ENCODE measurements around the gene LYRM4. TPM values are rescaled to one million over a fixed set of nuclear protein-coding genes. Genes with fewer than 3 reads are reported as not detected.

LYRM4 gene
- polyA plus RNA-seq, 2 of the 4 experiments (the other 2 are of a cell fraction): 25.6 to 43.3 TPM

GRCh38 chr6:5282191-5282623 lies 21.5 kb upstream of the LYRM4 start:
- H3K9me3 ChIP-seq: no peaks in the 10 kb centered on the region
- POLR2A ChIA-PET: no interaction called here
- CTCF ChIA-PET: interaction anchor here (2.6 kb wide), 1 partner anchor 139 kb away, joined by 7 read pairs; no protein-coding TSS in a partner anchor
- WGBS (ENCODE audit: missing lambda C conversion rate): 90% methylated on average over 9 of the region's 9 CpGs
- ATAC-seq (no peak), FAIRE-seq (no peak), DNase-seq (ENCODE audit: low read depth in 1 of 2, low spot score in 1 of 2) (no peak)
- H3K4me3 ChIP-seq: no peak overlapping the region
- no peak overlapping the region for H3K4me2 ChIP-seq
- H3K27ac ChIP-seq: no peak overlapping the region
- TF ChIP-seq ZNF302 (CRISPR knock-in tag; IDR thresholded peaks at IDR 0.05): no peak
- no peak for TF ChIP-seq EHMT2 (IDR thresholded peaks at IDR 0.05; ENCODE audit: low read depth)
- TF ChIP-seq BHLHE40 (IDR thresholded peaks at IDR 0.05; ENCODE audit: low read depth, low read length): no peak
- TF ChIP-seq EHF (CRISPR knock-in tag; IDR thresholded peaks at IDR 0.05): no peak
- no peak for TF ChIP-seq CEBPB (IDR thresholded peaks at IDR 0.05)
- H3K4me1 ChIP-seq: 0 out of 3 replicates have a peak, but pooled peaks cover under 1% of the 10 kb centered on the region

GRCh38 chr6:5280920-5281319 lies 20.2 kb upstream of the LYRM4 start:
- WGBS (ENCODE audit: missing lambda C conversion rate): 88% methylated on average over 2 of the region's 2 CpGs
- no peak for DNase-seq (ENCODE audit: low read depth in 1 of 2, low spot score in 1 of 2)
- no peak for FAIRE-seq
- Histone ChIP-seq H3K9me3 (no peaks in the 10 kb centered on the region), H3K4me2 (no peak overlapping the region), H3K4me3 (no peak overlapping the region), H3K27ac (no peak overlapping the region), H3K4me1 (no peaks in the 10 kb centered on the region)
- ChIA-PET CTCF (no interaction called here), POLR2A (no interaction called here)
- TF ChIP-seq CEBPB (IDR thresholded peaks at IDR 0.05) (no peak), FOXS1 (CRISPR knock-in tag; IDR thresholded peaks at IDR 0.05) (no peak)
- no peak for ATAC-seq

- ChIA-PET CTCF (interaction anchor here (0.5 to 1.3 kb wide), 3 partner anchors 14 to 237 kb away, joined by 3 read pairs; no protein-coding TSS in a partner anchor), POLR2A (no interaction called here)
- TF ChIP-seq FOXS1 (CRISPR knock-in tag; IDR thresholded peaks at IDR 0.05): no peak
- no peak for TF ChIP-seq ELK1 (IDR thresholded peaks at IDR 0.05; ENCODE audit: low read depth, low read length)
- no peak for TF ChIP-seq MAFK (IDR thresholded peaks at IDR 0.05; ENCODE audit: partially characterized antibody)
- TF ChIP-seq TP53 (CRISPR knock-in tag; IDR thresholded peaks at IDR 0.05): no peak
- no peak for TF ChIP-seq ZFP36 (IDR thresholded peaks at IDR 0.05; ENCODE audit: borderline replicate concordance, partially characterized antibody)
- TF ChIP-seq CTCF (IDR thresholded peaks at IDR 0.05): no peak
- TF ChIP-seq MAX (IDR thresholded peaks at IDR 0.05): no peak
- TF ChIP-seq JUNB (IDR thresholded peaks at IDR 0.05): no peak
- no peak for TF ChIP-seq NPAS2 (CRISPR knock-in tag; IDR thresholded peaks at IDR 0.05; ENCODE audit: borderline replicate concordance)
- DNase-seq (ENCODE audit: low read depth in 1 of 2, low spot score in 1 of 2) (no peak), ATAC-seq (no peak), FAIRE-seq (no peak)
- Histone ChIP-seq H3K4me2 (no peak overlapping the region), H3K9me3 (no peaks in the 10 kb centered on the region), H3K27ac (no peak overlapping the region), H3K4me3 (no peak overlapping the region), H3K4me1 (no peaks in the 10 kb centered on the region)
- 96% methylated on average over 2 of the region's 2 CpGs for WGBS (ENCODE audit: missing lambda C conversion rate)
Observed at GRCh38 chr6:5279891-5280338, 19.2 kb upstream of the LYRM4 start.

- no peaks in the 10 kb centered on the region for H3K4me1 ChIP-seq
- ATAC-seq (no peak), FAIRE-seq (no peak), DNase-seq (ENCODE audit: low read depth in 1 of 2, low spot score in 1 of 2) (no peak)
- H3K4me2 ChIP-seq: no peak overlapping the region
- no peak overlapping the region for H3K27ac ChIP-seq
- POLR2A ChIA-PET: no interaction called here
- WGBS (ENCODE audit: missing lambda C conversion rate): 98% methylated on average over 3 of the region's 3 CpGs
- TF ChIP-seq EP300 (IDR thresholded peaks at IDR 0.05): no peak
- TF ChIP-seq SREBF2 (IDR thresholded peaks at IDR 0.05): no peak
- no peak for TF ChIP-seq TP53 (CRISPR knock-in tag; IDR thresholded peaks at IDR 0.05)
- TF ChIP-seq JUNB (IDR thresholded peaks at IDR 0.05): no peak
- no peak for TF ChIP-seq KDM1A (IDR thresholded peaks at IDR 0.05; ENCODE audit: low read depth)
- no peak for TF ChIP-seq MAZ (IDR thresholded peaks at IDR 0.05; ENCODE audit: borderline replicate concordance, low read depth, low read length)
- CTCF ChIA-PET: interaction anchor here (1.0 kb wide), 1 partner anchor 86 kb away, joined by 3 read pairs; no protein-coding TSS in a partner anchor
- H3K9me3 ChIP-seq: no peaks in the 10 kb centered on the region
- H3K4me3 ChIP-seq: no peak overlapping the region
Observed at GRCh38 chr6:5278565-5279120, 17.9 kb upstream of the LYRM4 start.

All from A549 (cell line).